Calu3 (cell line): ENCODE results near the gene BCAT1. TPM values are rescaled to one million over a fixed set of nuclear protein-coding genes. Genes with fewer than 3 reads are reported as not detected.

Experiments used
- BruUV-seq: library from RNA; stranded (reverse); fragments of 400-500 nt; replicated peaks from 2 replicates; lab custom pipeline; 2021; lab: Mats Ljungman, UMichigan
- CTCF ChIA-PET: fragments of 300-600 bp; sonication (Branson Sonifier 250); formaldehyde crosslinking; loops from one replicate; lab custom pipeline; 2022; ENCODE audit warnings: antibody characterized with exemption; lab: Charles Lee
- DNase-seq: peaks from one replicate; pipeline ENCODE4 v3.0.0; 2022
- H3K27ac Mint-ChIP-seq: one replicate; pipeline ENCODE4 v1.8.0; 2022; ENCODE audit warnings: mixed read lengths; ENCODE audit not compliant: unreplicated experiment
- H3K27me3 Mint-ChIP-seq: one replicate; pipeline ENCODE4 v1.8.0; 2022; ENCODE audit warnings: mixed read lengths; ENCODE audit not compliant: unreplicated experiment
- H3K36me3 Mint-ChIP-seq: one replicate; pipeline ENCODE4 v1.8.0; 2022; ENCODE audit warnings: mild to moderate bottlenecking, moderate library complexity, mixed read lengths; ENCODE audit not compliant: insufficient read depth, unreplicated experiment
- H3K4me1 Mint-ChIP-seq: one replicate; pipeline ENCODE4 v1.8.0; 2022; ENCODE audit warnings: mild to moderate bottlenecking, low read depth, mixed read lengths; ENCODE audit not compliant: unreplicated experiment
- H3K4me3 Mint-ChIP-seq: one replicate; pipeline ENCODE4 v1.8.0; 2022; ENCODE audit warnings: mild to moderate bottlenecking, low read depth, moderate library complexity, mixed read lengths; ENCODE audit not compliant: unreplicated experiment
- H3K9me3 Mint-ChIP-seq: one replicate; pipeline ENCODE4 v1.8.0; 2022; ENCODE audit warnings: low read depth, mixed read lengths; ENCODE audit not compliant: unreplicated experiment
- intact Hi-C: fragments of 100-400 bp; cut with micrococcal nuclease; formaldehyde crosslinking; loops from one replicate; pipeline ENCODE4 v1.10.0; 2022; ENCODE audit not compliant: unreplicated experiment
- total RNA-seq: library from RNA; stranded (reverse); gene quantifications from 2 replicates; pipeline ENCODE4 v1.2.3, GENCODE V29; 2022
- TF ChIP-seq, protein P1 (sequence below): fragments of 200-600 bp; IDR thresholded peaks from one replicate; pipeline ENCODE4 v1.8.0; 2022; ENCODE audit warnings: antibody characterized with exemption; ENCODE audit not compliant: unreplicated experiment

The BCAT1 gene
- total RNA-seq, 1 experiment from 2014 or later: 4.0 TPM

DNA sequence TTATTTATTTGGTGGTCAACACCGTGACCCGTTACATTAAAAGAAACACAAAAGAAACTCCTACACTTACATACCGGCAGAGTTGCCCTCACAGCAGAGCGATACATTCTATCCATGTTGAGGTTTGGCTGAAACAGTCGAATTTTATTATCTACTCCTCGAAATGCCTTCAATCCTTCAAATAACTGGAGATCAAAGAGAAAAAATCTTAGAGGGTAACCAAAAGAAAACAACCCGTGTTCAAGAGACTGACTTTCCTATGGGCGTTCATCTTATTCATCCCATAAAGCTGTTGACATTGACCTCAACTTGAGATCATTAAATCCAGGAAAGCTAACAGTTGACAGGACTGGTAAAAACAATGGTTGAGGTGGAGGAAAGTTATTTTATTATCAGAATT, 67.7 kb downstream of the BCAT1 start:
- DNase-seq: no peak
- no TSS peak for BruUV-seq
- no peak overlapping the region for H3K4me3 Mint-ChIP-seq
- H3K36me3 Mint-ChIP-seq: no peaks in the 10 kb centered on the region
- no peaks in the 10 kb centered on the region for H3K27me3 Mint-ChIP-seq
- TF ChIP-seq, protein P1, sequence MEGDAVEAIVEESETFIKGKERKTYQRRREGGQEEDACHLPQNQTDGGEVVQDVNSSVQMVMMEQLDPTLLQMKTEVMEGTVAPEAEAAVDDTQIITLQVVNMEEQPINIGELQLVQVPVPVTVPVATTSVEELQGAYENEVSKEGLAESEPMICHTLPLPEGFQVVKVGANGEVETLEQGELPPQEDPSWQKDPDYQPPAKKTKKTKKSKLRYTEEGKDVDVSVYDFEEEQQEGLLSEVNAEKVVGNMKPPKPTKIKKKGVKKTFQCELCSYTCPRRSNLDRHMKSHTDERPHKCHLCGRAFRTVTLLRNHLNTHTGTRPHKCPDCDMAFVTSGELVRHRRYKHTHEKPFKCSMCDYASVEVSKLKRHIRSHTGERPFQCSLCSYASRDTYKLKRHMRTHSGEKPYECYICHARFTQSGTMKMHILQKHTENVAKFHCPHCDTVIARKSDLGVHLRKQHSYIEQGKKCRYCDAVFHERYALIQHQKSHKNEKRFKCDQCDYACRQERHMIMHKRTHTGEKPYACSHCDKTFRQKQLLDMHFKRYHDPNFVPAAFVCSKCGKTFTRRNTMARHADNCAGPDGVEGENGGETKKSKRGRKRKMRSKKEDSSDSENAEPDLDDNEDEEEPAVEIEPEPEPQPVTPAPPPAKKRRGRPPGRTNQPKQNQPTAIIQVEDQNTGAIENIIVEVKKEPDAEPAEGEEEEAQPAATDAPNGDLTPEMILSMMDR: no peak
- CTCF ChIA-PET: no interaction called here
- H3K4me1 Mint-ChIP-seq: no peaks in the 10 kb centered on the region
- H3K9me3 Mint-ChIP-seq: no peaks in the 10 kb centered on the region
- intact Hi-C loops: no loop called here
- no peak overlapping the region for H3K27ac Mint-ChIP-seq

DNA sequence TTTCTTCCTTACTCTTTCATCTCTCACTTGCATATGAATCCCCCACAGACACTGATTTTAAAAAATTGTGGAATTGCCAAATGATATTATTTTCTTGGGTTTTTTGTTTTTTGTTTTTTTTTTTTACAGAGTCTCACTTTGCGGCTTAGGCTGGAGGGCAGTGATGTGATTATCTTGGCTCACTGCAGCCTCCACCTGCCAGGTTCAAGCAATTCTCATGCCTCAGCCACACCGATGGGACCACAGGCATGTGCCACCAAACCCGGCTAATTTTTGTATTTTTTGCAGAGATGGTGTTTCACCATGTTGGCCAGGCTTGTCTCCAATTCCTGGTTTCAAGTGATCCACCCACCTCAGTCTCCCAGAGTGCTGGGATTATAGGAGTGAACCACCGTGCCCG, 68.2 kb downstream of the BCAT1 start:
- no peaks in the 10 kb centered on the region for H3K36me3 Mint-ChIP-seq
- no peak for DNase-seq
- H3K27me3 Mint-ChIP-seq: no peaks in the 10 kb centered on the region
- H3K27ac Mint-ChIP-seq: no peak overlapping the region
- no peaks in the 10 kb centered on the region for H3K4me1 Mint-ChIP-seq
- no peaks in the 10 kb centered on the region for H3K9me3 Mint-ChIP-seq
- CTCF ChIA-PET: no interaction called here
- intact Hi-C loops: no loop called here
- no peak overlapping the region for H3K4me3 Mint-ChIP-seq
- BruUV-seq: no TSS peak
- TF ChIP-seq, protein P1: no peak

DNA sequence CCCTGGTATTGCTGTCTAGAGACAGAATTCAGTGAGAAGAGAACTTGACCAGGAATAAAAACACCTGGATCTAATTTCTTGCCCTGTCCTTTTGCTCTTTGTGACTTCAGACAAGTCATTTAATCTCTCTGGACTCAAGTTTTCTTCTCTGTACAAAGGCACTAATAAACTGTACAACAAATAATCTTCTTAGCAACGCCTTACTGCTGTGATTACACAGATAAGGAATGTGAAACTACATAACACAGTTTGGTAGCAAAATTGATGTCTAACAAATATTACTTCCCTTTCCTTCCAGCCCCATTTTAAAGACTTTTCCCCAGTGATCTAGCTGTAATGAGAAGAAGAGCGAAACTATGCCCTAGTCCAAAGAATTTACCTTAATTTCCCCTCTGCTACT, 69.3 kb downstream of the BCAT1 start:
- Mint-ChIP-seq H3K4me3 (no peak overlapping the region), H3K27ac (no peak overlapping the region), H3K27me3 (no peaks in the 10 kb centered on the region), H3K9me3 (peaks cover 3% of the 10 kb centered on the region), H3K36me3 (no peaks in the 10 kb centered on the region), H3K4me1 (no peaks in the 10 kb centered on the region)
- CTCF ChIA-PET: no interaction called here
- BruUV-seq: no TSS peak
- TF ChIP-seq, protein P1: no peak
- no peak for DNase-seq
- intact Hi-C loops: no loop called here

DNA sequence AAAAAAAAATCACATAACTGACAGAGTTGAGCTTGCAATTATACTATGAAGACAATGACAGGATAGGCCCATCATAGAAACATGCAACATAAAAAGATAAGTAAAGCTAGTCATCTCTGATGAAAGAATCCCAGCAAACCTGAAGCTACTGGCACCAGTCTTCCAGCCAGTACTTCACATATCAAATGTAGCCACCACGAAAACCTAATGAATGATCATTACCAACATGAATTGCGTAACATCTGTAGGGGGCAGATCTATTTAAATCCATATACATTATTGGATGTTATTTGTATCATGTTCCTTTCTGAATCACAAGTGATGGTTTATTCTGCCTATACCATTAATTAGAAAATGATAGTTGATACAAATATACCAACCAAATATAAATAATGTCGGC, 73.9 kb downstream of the BCAT1 start:
- no peak for DNase-seq
- CTCF ChIA-PET: no interaction called here
- intact Hi-C loops: no loop called here
- Mint-ChIP-seq H3K27me3 (no peaks in the 10 kb centered on the region), H3K36me3 (no peaks in the 10 kb centered on the region), H3K27ac (no peak overlapping the region), H3K4me3 (no peak overlapping the region), H3K4me1 (no peaks in the 10 kb centered on the region), H3K9me3 (peaks cover 3% of the 10 kb centered on the region)
- TF ChIP-seq, protein P1: no peak
- no TSS peak for BruUV-seq
